NCI-H510A treated with DMSO at 0.1 percent for 48 hours (cell line): ENCODE results near the gene RBPJ.
"Not testable (repeated sequence)": the region's sequence is repeated elsewhere in the genome, so short reads cannot be mapped to it uniquely, and the experiment has no call there.

ENCODE experiments used
- DNase-seq: peaks from one replicate; lab custom pipeline; 2025; lab: John Stamatoyannopoulos, UW

Gene RBPJ

DNA sequence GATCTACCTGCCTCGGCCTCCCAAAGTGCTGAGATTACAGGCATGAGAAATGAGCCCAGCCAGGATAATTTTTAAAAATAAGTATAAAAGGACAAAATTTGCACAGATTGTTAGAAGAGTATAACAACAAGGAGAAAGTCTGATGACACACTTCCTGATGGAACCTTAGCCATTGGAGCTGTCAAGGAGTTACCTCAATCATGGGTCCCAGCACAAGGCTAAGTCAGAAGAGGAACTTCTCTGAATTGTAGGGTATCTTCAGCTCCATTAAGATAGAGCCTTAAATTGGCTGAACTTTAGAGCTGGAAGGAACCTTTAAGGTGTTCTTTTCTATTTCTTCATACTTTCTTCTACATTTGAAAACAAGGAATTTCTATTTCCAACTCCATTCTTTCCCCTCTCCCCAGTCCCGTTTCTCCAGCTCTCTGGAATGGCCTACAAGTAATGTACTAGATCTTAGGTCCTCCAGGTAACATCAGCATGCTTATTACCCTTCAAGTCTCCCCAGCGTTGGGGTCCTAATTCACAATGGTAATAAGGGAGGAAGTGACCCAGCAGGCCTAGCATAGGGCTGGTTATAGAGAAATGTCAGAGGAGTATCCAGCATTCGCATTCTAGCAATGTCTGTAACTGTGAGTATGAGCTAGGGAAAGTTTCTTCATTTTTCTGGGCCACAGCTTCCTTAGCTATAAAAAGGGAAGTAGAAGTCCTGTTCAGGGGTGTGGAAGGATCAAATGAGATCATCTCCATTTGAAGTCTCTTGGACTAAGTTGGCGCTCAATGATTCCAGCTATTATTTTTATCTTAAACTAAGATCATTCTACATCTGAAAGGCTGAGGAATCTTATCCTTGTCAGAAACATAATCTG lies 18.5 kb upstream of the RBPJ start:
- DNase-seq: no peak

DNA sequence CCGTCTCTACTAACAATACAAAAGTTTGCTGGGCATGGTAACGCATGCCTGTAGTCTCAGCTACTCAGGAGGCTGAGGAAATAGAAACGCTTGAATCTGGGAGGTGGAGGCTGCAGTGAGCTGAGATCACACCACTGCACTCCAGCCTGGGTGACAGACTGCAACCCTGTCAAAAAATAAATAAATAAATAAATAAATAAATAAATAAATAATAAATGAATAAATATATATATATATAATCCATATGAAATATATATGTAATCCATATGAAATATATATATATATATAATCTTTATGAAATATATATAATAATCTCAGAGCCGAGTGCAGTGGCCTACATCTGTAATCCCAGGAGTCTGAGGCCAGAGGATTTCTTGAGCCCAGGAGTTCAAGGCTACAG lies 17.8 kb upstream of the RBPJ start:
- DNase-seq: no peak

DNA sequence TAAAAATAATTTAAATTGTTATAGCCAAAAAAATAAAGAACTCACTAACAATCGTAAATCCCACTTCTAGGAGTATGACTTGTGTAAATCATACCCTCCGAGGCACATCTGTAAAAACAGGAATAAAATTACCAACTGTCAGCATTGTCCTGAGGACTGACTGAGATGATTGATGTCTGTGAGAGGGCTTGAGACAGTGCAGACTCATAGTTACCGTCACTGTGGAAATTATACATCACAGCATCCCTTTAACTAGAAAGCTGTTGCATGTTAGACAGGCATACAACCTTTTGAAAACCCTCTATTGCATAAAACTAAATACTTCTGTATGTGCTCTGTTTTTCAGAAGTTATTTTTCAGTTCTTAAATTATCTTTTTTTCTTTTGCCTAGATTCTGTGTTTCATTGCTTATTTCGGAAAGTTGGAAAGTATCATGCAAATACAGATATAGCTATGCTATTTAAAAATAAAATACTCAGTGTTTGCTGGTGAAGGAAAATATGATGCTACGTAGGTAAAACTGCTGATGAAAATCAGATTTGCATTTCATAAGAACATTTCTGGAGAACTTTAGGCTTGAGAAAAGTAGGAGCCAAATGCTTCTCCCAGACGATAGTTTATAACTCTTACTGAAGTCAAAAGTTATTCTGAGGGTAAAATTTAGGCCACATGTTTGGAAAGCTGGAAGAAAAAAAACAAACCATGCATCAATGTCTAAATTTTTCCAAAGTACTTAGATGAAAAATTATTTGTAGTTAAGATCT lies 13.6 kb upstream of the RBPJ start:
- peak; percentile 21 for DNase-seq

DNA sequence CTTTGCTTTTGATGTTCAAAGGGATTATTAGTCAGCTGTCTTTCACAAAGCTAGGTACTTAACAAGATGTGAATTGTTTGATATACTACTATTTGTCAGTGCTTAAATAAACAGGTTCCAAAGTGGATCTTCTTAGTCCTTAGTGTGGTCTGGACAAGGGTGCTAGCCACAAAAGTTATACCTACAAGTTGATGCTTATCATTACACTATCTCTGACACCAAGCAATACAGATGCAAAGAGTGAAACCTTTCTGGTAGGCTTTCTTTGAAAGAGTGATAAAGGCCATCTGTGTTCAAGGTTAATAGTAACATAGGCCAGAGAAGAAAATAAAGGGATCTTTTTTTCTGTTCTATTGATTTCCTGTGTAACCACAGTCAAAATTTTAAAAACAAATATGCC lies 12.2 kb upstream of the RBPJ start:
- DNase-seq: peak; percentile 57

DNA sequence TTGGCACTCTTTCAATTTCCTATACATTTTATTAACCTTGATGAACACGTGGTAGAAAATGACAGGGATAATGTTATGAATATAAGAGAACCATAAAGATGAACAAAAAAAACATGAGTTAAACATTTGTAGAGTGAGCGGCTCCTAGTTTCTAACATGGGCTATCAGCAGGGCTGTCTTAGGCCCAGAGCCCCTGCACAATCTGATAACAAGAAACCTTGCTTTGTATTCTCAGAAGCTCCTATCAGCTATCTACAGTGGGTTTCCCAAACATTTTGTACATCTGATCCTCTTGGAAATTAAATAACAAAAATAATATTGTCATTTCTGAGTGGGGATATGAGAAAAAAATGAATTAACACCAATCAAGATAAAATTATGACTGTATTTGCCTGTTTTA lies 10.6 kb upstream of the RBPJ start:
- no peak for DNase-seq

DNA sequence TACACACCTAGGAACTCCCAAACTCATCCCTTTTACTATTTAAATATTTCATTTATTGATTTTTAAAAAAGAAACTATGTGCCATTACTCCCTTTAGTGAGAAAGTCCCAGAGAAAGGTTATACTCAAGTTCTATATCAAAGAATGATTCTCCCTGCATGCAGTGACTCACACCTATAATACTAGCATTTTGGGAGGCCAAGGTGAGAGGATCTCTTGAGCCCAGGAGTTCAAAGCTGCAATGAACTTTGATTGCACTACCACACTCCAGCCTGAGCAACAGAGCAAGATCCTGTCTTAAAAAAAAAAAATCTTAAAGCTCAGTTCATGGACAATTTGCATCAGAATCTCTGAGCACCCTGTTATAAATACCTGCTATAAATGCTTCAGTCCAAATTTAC lies 9.2 kb upstream of the RBPJ start:
- DNase-seq: no peak

DNA sequence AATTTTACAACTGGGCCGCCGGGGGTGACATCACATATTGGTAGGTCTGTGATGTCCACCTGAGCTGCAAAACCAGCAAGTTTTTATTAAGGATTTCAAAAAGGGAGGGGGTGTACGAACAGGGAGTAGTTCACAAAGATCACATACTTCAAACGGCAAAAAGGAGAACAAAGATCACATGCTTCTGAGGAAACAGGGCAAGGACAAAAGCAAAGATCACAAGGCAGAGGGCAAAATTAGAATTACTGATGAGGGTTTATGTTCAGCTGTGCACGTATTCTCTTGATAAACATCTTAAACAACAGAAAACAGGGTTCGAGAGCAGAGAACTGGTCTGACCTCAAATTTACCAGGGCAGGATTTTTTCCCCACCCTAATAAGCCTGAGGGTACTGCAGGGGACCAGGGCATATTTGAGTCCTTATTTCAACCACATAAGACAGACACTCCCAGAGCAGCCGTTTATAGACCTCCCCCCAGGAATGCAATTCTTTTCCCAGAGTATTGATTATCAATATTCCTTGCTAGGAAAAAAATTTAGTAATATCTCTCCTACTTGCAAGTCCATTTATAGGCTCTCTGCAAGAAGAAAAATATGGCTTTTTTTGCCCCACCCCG lies 5.4 kb upstream of the RBPJ start:
- not testable (repeated sequence) for DNase-seq

DNA sequence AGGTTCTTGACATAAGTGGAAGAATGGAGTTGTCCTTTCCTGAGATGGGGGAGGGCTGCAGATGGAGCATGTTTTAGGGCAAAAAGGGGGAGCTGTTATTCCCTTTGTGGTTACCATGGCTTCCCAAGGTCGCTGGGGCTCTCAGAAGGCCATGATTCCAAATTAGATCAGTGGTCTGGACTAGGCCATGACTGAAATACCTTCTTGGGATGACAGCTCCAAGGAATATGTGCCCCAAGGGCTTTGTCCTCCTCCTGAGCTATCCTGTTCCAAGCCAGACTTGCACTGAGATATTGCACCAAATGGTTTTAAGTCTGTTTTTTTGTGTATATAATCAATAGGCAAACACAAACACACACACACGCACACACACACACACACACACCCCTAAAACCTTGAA lies 3.0 kb upstream of the RBPJ start:
- DNase-seq: no peak

DNA sequence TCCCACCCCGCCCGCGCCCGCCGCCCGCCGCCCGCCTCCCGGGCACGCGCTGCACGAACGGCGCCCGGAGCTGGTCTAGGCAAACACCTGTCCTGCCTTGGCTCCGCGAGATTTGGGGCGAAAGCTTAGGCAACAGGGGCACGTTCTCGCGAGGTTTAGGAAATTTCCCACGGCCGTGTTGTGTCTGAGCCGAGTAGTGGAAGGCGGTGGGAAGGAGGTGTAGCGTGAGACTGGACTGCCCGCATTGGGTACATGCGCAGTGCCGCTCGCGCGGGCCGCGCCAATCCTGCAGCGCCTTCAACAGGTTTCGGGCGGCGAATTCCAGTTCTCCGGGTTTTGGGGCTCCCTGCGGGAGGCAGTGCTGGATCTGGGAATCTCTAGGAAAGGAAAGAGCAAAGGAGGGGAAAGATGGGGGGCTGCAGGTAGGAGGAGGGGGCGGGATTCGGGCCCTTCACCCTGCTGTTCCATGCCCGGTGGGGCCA lies 1.3 kb upstream of the RBPJ start:
- peak; percentile 93 for DNase-seq

DNA sequence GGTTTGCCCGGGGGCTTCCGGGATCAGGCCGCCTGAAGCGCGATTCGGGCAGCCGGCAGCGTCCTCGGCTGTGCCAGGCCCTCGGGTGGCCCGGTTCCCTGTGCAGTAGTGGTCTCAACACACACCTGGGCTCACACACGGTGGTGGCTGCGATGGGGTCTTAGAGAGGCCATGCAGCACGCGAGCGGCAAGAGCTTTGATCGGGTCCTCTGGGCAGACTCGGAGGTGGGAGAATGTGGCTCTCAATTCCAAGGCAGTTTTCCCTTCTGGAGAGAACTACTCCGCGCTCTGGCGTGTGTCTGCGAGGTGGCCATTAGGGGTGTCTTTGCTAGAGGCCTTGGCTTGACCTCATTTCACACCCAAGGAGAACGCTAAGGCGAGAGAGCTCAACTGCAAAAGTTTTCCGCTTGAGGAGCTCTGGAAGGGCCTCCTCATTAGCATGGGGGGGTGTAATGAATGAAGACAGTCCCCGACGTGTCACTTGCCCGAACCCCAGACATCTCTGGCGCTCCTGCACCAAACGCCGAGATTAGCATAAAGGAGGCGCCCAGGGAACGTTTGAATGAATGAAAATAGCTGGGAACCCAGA lies 771 bp upstream of the RBPJ start:
- DNase-seq: no peak

DNA sequence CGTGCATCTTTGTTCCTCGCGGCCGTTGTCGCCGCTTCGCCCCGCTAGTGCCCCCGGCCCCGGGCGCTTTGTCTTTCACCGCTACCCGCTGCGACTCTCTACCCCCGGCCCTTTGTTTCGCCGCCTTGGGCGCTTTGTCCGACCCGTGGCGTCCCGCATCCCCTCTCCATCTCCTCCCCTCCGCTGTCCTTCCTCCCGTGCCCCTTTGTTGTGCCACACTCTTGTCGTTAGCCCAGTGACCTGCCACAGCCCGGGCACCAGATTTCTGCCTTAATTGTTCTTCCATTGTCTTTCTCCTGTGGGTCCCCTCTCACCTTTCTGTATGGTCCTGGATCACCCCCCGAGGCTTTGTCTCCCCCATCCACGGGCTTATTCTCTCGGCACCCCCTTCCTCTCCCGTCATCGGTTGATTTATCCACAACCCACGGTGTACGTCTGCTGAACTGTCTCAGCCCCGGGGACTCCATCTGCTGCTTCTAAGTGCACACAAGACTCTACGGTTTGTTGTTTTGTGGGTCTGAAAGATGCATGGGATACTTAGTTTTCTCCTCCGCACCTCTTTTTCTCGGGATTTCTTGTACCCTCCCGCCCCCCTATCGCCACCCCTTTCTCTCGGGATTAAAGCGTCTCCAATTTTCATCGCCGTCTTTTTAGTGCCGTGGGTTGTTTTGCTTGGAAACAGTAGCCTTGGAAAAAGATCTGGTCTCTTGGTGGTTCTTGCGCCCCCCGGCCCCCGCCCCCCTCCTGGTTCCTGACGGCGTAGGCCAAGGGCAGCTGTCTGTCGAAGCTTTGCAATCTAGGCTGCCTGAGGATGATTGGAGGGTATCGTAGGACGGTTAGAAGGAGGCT lies 783 bp downstream of the RBPJ start:
- DNase-seq: no peak

DNA sequence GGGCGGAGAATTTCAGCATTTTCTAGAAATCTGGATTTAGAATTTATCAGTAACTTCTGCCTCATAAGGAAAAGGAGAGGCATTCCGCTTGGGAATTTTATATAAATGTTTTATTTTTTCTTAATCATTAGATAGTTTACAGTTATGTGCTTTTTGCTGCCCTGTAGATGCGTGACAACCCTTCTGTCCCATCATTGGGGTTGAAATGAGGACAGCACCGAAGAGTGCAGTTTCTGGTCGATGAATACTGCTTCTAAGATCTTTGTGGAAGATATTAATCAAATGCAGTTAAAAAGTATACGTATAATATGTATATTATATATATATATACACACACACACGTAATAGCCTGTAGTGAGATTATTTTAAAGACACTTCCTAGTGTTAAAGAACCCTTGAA lies 1.5 kb downstream of the RBPJ start:
- no peak for DNase-seq

DNA sequence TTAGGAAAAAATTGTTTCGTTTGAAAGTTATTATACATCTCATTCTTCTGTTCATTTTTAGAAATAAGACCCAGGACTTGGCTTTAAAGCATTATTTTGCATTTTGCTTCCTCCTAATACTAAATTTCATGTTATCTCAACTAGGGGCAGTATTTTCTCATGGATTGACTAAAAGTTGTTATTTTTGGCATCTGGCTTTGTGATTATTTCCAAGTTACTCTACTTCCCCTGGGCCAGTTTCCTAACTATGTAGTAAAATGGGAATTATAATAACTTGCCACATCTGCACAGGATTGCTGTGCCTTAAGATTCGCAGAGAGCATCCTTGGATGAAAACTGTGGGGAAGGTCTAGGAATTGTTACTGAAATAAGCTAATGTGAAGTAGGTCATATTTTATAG lies 3.0 kb downstream of the RBPJ start:
- DNase-seq: no peak

DNA sequence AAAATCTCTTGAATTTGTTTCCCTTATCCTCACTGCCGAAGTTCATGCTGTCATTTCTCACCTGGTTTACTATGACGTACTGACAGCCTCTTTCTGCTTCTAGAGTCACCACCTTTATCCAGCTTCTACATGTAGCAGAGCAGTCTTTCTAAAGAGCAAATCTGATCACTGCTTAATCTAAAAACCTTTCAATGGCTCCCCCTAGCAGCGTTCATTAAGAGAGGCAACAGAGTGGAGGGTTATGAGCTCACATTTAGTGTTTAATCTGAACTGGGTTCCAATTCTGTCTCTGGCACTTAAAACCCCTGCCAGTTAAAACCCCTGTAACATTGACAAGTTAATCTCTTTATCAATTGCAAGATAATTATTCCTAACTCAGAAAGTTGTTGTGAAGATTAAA lies 4.4 kb downstream of the RBPJ start:
- DNase-seq: peak; percentile 29

DNA sequence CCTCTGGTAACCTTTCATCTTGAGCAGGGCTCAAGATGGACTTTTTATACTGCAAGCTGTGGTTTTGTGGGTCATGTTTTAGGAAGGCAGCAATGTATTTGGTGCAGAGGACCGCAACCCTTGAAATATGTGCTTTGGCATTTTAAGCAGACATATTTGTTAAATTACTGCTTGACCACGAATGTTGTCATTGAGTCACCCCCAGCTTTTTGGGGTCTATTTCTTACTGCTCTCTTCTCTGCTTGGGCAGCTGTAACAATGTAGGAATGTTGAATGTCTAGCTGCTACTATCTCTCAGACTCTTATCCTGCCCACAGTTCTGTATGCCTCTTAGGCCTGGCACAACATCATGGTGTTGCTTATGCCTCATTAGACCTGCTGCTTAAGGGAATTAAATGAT lies 6.0 kb downstream of the RBPJ start:
- no peak for DNase-seq

DNA sequence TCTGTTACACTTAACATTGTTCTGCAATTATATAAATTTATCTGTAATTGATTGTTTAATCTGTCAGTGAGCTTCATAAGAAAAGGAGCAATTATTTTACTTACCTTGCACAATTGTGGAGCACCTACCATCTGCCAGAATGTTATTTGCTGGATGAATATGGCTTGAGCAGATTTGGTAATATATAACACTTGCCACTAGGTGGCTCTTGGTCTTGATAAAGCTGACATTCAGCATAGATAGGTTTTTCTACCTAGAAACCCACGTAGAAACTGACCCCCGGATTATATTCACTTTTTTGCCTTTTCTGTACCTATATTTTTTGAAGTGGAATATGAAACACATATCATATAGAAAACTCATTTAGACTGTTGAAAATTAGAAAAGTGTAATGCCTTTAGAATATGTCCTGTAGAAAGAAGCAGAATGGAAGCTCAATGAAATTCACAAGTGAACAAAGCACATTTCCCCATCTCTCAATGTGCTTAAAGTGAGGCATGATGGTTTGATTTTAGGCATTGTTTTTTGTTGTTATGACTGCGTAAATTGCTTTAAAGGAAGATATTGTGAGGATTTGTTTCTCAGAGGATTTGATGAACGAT lies 9.5 kb downstream of the RBPJ start:
- DNase-seq: peak; percentile 62

DNA sequence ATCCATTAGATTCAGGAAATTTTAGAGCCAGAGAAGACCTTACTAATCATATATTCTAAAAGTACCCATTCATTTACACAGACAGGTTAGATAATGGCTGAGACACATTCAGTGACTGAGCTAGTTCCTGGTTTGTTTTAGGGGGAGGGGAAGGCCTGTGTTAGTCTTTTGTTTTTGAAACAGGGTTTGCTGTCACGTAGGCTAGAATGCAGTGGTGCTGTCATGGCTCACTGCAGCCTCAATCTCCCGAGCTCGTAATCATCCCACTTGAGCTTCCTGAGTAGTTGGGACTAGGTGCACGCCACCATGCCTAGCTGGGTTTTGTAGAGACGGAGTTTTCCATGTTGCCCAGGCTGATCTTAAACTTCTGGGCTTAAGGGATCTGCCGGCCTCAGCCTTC lies 10.1 kb downstream of the RBPJ start:
- peak; percentile 78 for DNase-seq

DNA sequence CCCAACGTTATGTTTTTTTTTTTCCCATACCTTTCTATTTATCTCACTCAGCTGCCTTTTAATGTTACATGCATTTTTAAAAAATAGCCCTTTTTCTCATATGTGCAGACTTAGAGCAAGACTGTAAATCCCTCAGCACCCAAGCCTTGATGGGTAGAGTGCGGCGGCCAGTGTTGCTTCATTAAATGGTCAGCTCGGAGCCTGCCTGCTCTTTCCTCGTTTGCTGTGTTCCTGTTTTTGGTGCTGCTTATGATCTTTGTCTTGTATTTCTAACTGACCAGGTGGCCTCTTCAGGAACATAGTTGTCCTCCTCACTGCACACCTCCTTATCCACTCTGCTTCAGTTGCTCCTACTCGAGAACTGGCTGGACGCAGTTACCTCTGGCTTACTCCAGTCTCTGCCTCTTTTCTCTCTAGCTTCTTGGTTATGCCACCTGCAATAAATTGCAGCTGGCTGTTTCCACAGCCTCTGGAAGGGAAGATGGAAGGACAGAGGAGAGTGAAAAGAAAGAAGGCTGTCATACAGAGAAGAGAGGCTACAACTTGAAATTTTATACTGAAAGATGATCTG lies 10.7 kb downstream of the RBPJ start:
- DNase-seq: peak; percentile 30

DNA sequence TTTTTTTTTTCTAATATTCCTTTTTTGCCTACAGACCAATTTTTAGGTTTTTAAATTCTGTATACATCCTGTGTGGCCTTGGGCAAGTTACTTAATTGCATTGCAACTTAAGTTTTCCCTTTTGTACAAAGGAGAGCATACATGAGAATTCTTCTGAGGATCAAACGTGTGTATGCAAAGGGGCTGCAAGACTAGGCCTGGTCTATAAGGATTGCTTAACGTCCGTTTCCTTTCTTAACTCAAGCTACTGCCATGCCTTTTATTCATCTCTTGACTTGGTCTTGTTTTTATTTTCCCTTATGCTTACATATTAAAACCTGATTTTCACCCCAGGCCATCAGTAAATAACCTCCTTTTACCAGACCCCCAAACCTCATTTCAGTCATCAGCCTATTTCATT lies 13.6 kb downstream of the RBPJ start:
- no peak for DNase-seq

DNA sequence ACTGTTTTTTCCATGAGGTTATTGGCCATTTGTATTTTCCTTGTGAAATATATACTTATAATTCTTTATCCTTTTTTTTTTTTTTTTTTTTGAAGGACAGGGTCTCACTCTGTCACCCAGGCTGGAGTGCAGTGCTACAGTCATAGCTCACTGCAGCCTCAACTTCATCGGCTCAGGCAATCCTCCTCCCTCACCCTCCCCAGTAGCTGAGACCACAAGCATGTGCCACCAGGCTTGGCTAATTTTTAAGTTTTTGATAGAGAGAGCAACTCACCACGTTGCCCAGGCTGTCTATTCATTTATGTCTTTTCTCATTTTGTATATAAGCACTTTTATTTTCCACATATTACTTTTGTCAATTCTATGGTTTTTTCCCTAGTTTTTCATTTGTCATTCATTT lies 16.8 kb downstream of the RBPJ start:
- DNase-seq: no peak
